HG03060 (cell line): ENCODE data around the gene KCNQ5.
"Not testable (repeated sequence)": the region's sequence is repeated elsewhere in the genome, so short reads cannot be mapped to it uniquely, and the experiment has no call there.

Source experiments
- ATAC-seq: cut with Tn5 transposase; IDR thresholded peaks from one replicate; pipeline ENCODE4 v1.9.1; 2021; ENCODE audit warnings: low read depth, moderate number of reproducible peaks; ENCODE audit not compliant: unreplicated experiment

Gene KCNQ5

DNA sequence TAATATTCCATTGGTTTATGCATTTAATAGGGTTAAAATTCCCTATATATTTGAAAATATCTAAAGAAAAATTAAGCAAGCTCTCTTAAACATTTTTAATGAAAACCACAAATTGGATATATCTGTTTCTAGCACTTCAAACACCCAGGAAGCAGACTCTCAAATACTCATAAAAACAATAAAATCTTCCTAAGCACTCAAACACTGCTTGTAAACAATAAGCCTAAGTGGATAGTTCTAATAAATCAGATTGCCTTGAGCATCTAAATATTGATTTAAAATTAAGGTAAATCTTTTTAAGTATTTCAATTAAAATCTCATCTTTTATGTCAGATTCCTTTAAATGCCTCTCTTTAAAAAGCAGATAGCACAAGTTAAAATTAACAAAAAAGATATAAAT lies 254.4 kb downstream of the KCNQ5 start:
- no peak for ATAC-seq

DNA sequence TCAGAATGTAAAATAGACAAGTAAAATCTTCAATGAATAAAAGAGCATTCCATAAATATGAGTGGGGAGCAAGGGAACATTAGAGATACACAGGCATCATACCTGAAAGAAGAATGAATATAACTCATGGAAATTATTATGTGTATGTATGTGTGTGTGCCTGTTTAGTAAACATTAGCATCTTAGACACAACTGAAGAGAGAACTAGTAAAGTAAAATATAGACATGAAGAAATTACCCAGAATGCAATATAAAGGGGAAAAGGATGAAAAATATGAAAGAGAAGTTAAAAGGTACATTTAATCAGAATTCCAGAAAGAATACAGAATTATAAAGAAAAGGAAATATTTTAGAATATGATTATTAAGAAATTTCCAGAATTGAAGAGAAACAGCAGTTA lies 264.3 kb downstream of the KCNQ5 start:
- no peak for ATAC-seq

DNA sequence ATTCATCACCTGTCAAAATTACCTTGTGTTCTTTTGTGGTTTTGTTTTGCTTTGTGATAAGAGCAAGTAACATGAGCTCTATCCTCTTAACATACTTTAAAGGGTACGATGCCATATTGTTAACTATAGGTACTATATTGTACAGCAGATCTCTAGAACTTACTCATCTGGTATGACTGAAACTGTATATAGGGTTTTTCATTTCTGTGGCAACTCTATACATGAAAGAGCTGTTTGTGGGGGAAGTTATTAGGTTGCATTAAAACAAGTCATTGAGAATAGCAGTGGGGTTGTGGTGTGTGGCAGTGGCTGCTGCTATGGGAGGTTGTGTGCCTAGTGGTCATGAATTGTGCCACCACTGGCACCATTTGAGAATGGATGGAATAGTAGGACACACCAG lies 268.4 kb downstream of the KCNQ5 start:
- no peak for ATAC-seq

DNA sequence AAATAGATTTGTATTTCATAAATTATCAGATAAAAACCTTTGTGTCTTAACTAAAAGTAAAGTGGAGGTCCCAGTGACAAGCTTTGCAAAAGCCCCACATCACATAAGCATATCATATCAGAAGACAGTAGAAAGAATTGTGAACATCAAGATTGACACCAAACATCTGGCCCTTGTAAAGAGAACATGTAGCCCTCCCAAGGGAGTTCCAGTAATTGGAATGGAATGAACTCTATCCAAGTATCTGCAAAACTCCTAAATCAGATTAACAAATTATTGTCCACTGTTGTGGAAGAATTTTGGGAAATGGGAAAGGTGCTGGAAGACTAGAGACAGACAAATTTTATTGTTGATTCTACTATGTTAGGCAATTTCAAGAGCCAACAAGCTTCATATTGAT lies 268.8 kb downstream of the KCNQ5 start:
- no peak for ATAC-seq

DNA sequence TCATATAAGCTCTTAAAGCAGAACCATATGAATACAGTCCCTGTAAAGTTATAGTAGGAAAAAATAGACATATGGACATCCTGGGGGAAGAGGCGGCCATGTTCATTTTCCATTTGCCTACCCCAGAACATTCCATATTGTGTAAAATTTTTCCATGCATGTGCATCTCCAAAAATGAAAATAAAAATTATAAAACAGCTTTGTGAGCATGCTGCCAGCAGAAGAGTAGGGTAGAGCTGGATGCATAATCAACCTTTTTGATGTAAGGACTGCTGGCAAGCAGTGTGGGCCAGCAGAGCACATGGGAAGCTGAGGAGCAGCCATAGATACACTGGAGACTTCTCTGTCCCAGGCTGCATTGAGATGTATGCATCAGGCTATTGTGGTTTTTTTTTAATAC lies 271.0 kb downstream of the KCNQ5 start:
- ATAC-seq = no peak

DNA sequence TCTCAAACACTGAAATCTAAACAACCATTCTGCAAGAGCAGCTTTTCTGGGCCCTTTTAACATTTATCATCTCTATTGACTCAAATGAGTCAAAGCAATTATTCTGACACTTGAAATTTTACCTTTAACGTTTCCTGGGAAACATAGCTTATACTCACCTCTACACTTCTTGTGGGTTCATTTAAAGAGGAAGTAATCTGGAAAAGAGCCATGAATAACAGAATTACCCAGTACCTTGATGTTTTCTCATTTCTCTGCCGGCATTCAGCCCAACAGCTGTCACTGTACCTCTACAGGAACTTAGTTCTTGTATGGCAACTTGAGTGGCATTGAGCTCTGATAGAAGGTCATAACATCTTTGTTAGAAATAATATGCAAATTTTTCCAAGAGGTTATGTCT lies 272.2 kb downstream of the KCNQ5 start:
- no peak for ATAC-seq

DNA sequence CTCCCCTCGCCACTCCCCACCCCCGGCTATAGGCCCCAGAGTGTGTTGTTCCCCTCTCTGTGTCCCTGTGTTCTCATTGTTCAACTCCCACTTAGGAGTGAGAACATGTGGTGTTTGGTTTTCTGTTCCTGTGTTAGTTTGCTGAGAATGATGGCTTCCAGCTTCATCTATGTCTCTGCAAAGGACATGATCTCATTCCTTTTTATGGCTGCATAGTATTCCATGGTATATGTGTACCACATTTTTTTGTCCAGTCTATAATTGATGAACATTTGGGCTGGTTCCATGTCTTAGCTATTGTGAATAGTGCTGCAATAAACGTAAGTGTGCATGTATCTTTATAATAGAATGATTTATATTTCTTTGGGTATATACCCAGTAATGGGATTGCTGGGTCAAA lies 276.4 kb downstream of the KCNQ5 start:
- not testable (repeated sequence) for ATAC-seq

DNA sequence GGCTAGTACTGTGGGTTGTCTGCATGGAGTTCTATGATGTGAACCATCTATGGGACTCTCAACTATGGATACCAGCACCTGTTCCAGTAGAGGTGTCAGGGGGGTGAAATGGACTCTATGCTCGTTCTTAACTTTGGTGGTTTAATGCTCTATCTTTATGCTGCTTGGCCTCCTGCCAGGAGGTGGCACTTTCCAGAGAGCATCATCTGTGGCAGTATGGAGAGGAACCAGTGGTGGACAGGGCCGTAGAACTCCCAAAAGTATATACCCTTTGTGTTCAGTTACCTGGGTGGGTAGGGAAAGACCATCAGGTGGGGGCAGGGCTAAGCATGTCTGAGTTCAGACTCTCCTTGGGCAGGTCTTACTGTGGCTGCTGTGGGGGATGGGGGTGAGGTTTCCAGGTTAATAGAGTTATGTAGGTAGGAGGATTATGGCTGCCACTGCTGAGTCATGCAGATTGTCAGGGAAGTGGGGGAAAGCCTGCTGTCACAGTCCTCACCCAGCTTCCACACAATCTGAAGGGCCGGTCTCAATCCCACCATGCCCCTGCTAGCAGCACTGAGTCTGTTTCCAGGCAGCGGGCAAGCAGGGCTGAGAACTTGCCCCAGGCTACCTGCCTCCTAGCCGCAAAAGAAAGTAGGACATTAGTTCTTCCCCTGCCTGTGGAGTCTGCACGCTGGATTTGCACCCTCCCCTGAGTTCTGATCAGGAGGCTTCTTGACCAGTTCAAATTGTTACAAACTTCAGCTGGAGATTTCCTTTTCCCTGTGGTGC lies 284.0 kb downstream of the KCNQ5 start:
- ATAC-seq = no peak

DNA sequence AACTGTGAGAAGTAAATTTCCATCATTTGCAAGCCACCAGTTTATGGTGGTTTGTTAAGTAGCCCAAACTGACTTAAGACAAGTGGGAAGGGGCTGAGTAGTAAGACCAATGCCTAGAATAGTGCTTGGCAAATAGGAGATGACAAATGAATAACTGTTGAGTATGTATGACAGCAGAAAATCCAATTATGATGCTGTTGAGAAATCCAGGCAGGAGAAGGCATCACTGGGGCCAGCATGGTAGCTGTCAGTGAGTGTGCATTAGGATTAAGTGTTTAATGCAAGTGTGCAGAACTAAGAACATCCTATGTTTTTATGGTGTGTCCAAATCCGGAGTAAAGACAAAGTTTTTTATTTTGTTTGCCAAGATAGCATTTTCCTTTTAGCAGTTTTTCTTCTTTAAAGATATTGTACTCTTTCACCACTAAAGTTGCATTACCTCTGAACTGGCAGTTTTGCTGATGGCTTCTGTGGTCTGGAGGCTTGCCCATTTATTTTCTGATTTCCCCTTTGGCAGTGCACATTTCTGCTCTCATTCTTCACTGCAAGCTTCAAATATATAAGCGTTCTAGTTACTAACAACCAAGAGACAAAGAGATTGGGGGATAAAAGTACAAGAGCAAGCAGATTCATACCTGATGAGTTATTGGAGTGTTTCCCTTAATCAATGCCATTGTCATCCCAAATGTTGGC lies 289.7 kb downstream of the KCNQ5 start:
- no peak for ATAC-seq

DNA sequence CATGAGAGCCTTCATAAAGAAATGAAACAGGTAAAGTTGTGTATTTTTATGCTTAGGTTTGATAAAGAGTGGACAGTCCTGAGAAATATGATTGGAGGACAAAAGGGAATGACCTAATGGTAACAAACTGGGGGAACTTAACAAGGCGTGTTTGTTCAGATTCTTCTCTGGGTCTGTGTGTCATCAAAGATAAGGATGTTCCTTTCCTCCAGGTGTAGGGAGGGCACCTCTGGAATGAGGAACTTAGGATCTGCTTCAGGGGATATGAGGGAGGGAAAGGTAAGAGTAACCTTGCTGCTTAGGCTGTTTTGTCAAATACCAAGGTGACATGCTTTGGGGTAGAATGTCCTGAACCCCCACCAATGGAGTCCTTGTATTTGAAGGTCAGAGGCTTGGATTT lies 291.9 kb downstream of the KCNQ5 start:
- no peak for ATAC-seq

DNA sequence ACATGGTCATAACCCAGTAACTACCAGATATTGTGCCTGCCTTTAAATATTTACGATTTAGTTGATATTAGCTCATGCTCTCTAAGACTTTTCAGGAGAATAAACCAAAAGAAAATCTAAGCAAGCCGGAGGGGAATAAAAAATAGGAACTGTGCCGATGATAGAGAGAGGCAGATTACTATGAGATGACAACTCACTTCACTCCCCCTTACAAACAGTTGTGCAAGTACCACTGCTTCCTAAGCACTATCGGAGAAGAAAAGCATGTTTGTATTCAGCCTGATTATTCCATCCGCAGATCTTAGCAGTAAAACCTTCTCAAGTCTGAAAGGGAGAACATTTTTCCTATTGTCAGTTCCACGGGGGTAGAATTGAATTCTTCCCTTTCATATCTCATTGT lies 294.4 kb downstream of the KCNQ5 start:
- no peak for ATAC-seq

DNA sequence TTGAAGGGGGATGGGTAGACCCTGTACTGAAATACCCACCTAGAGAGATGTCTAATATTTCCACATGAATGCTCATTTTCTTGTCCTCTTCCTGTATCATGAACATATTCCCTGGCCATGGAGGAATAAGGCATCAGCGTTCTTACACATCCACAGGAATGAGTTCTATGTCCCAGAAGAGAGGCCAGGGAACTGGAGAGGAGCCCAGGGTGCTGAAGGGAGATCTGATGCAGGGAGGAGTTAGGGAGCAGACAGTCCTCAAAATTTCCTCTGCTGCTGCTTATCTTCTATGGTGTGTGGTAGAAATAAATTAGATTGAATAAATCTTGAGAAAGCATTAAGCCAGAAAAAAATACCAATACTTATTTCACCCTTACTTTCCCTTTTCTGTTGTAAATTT lies 295.0 kb downstream of the KCNQ5 start:
- ATAC-seq = no peak

DNA sequence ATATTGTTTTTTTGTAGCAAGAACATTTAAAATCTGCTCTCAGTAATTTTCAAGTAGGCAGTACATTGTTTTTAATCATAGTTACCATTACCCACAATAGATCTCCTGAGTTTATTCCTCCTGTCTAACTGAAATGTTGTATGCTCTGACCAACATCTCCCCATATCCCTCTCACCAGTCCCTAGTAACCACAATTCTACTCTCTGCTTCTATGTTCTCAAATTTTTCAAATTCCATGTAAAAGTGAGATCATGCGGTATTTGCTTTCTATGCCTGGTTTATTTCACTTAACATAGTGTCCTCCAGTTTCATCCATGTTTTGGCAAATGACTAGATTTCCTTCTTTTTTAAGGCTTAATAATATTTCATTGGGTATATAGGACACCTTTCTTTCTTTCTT lies 300.5 kb downstream of the KCNQ5 start:
- ATAC-seq = no peak

DNA sequence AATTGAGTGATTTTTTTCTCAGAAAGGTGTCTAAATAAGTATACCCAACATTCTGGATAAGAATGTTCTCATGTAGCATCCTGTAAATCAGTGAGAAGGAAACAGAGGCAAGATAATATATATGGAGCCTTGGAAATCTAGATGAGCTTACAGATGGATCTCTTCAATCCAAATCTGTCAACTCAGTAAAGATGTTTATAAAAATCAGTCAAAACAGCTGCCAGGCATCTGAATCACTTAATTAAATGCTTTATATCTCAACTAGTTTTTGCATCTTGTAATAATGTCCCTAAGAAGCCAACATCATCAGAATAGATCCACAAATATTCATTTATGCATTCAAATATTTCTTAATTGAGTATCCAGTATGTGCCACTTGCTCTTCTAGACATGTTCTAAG lies 303.3 kb downstream of the KCNQ5 start:
- ATAC-seq = no peak

DNA sequence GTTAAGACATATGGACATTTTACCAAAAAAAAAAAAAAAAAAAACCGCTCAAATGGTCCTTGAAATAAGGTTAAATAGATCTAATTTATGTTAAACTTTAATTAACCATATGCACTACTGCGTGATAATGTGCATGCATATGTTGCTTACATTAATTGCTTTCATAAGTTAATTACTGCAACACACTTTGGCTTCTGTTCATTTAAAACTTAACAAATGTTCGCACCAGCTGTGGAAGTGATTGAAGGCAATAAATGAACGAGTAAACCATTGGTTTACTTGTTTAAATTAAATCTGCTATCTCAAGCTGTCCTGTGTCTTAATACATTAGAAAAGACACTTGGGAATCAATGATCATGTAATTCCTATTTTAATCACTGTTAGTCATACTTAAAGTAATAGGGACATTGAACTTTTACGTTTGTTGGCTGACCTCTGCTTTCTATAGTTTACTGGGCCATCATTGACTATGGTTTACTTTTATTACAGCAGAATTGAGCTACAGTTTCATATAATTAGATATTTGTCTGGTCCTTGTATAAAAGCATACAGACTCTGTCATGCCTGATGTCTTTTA lies 308.8 kb downstream of the KCNQ5 start:
- ATAC-seq = no peak

DNA sequence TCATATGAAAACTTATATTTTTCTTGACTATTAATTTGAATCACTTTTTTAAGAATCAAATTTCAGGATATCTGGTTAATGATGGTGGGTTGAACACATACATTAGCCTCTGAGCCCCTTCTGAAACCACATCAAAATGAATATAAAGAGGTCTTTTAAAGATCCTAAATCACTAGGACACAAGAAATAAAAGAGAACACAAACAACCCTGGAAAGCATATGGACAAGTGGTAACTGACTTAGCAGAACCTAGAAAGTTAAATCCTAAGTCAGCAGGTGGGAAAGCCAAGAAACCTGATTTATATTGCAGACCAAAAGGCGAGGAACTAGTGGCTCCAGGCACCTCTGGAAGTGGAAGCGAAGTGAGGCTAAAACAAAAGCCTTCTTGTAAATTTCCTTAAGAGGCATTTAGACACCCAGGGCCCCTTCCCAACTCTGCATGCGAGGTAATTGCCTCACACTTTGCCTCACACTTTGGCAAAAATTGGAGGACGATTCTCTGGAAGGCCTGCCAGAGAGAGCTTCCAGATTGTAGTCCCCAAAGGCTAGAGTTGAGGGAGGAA lies 309.5 kb downstream of the KCNQ5 start:
- no peak for ATAC-seq

DNA sequence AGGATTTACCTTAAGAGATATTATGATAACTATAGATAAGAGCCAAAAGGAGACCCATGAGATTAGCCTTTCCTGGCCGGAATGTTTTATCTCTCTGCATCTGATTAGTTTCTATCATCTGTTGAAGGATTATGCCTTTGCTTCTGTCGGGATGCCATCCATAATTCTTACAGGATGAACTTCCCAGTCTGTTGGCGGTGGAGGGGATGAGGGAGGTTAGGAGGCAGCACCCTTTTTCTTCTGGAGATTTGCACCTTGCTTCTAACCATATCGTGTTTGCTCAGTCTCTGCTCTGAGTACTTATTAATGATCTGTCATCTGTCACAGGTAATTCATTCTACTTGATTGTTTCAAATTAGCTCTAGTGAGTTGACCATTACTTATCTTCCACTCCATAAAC lies 311.4 kb downstream of the KCNQ5 start:
- ATAC-seq = no peak

DNA sequence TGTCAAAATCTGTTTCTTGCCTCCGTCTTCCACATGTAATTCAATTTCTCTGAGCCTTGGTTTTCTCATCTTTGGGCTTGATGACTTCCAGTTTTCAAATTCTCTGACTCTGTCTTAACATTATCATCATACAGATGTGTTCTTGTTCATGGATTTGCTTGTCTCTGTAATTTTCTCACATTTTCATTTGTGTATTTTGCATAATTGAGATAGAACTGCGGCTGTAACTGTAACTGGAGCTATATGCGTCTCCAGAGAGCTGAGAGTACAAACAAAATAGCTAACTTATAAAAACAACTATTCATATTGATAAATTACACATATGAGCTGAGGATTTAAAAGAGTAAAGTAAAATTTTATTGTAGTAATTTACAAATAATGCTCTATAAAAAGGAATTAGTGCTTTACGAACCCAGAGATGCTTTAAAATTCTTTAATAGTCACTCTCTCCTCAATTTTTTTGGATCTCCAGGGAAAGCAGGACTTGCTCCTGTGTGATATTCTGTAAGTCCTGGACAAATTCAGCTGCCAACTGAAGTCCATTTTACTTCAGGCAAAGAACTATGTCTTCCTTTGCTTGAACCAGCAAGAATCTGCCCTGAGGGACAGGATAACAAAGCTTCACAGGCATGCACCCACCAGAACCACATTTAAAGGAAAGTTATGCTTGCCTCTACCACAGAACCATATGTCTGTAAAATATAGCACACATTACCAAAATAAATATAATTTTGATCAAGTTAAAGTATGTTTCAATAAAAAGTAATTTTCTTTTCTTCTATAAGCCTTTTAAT lies 315.1 kb downstream of the KCNQ5 start:
- no peak for ATAC-seq

DNA sequence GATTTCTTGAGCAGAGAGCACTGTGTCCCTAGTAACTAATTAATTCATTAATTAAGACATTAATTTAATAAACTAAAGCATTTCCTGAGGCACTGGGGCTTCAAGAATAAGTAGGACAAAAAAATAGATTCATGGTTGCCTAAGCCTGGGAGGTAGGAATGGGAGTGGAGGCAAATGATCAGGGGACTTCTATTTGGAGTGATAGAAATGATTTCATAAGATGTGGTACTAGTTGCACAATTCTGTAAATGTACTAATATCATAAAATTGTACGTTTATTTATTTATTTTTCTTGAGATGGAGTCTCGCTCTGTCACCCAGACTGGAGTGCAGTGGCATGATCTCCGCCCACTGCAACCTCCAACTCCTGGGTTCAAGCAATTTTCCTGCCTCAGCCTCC lies 316.2 kb downstream of the KCNQ5 start:
- ATAC-seq = no peak

DNA sequence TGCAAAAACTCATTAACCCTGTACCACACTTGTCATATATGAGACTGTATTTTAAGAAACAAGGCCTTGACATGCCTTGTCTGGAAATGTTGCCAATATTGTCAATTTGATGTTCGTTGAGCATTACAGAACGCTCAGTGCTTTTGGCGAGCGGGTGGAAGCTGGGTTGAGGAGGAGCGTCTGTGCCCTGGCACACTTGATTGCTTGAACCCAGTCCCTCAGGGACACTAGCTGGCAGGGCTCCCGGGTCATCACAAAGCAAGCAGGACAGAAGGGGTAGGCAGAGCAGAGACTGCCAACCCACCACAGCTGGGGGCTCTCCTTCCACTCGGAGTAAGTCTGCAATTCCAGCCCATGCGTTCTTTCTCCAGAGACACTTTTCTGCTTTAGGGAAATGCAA lies 317.1 kb downstream of the KCNQ5 start:
- ATAC-seq = no peak

DNA sequence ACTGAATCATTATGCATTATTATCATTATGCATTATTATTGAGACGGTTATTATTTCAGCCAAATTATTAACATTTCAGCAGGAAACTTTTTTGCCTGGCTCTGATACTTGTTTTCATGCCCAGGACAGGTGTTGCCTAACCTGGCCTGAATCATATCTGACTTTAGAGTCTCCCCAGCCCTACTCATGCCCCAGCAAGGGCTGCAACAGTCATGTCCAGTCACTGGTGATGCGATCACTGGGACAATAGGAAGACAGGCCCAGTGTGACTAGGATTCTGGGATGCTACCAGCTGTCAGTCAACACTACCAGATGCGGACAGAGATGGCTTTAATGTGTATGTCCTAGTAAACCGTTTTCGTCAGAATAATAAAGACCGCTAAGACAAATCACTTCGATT lies 318.4 kb downstream of the KCNQ5 start:
- ATAC-seq = no peak
